GM23248 (cell line): ENCODE measurements around the gene TELO2. TPM values are rescaled to one million over a fixed set of nuclear protein-coding genes. Genes with fewer than 3 reads are reported as not detected.
A peak's percentile ranks its signal among the peaks of the same experiment; 100 is the strongest.

Experiments used
- DNase-seq: peaks from one replicate; pipeline ENCODE4 v3.0.0-alpha.2; 2015
- H2AFZ ChIP-seq: fragments of 200-600 bp; sonication (generic); 2 replicates; pipeline ENCODE4 v1.6.1; 2016; ENCODE audit warnings: antibody characterized with exemption
- H3F3A ChIP-seq: fragments of 200-600 bp; sonication (generic); 2 replicates; pipeline ENCODE4 v1.6.1; 2016; ENCODE audit warnings: mild to moderate bottlenecking, antibody characterized with exemption, mixed run types; ENCODE audit not compliant: insufficient read depth
- H3K27ac ChIP-seq: fragments of 200-600 bp; sonication (generic); 2 replicates; pipeline ENCODE4 v1.5.1; 2016; ENCODE audit warnings: mild to moderate bottlenecking
- H3K27me3 ChIP-seq: fragments of 200-600 bp; sonication (generic); replicated peaks from 2 replicates; pipeline ENCODE4 v1.6.1; 2016; ENCODE audit warnings: mild to moderate bottlenecking; ENCODE audit not compliant: insufficient read depth
- H3K36me3 ChIP-seq: fragments of 200-600 bp; sonication (generic); 2 replicates; pipeline ENCODE4 v1.6.1; 2016; ENCODE audit warnings: low read depth, mild to moderate bottlenecking
- H3K4me1 ChIP-seq: fragments of 200-600 bp; sonication (generic); 2 replicates; pipeline ENCODE4 v1.6.1; 2016; ENCODE audit warnings: mild to moderate bottlenecking; ENCODE audit not compliant: insufficient read depth
- H3K4me2 ChIP-seq: fragments of 200-600 bp; sonication (generic); one replicate; pipeline ENCODE4 v1.6.1; 2016; ENCODE audit warnings: mild to moderate bottlenecking; ENCODE audit not compliant: unreplicated experiment
- H3K4me3 ChIP-seq: fragments of 200-600 bp; sonication (generic); 2 replicates; pipeline ENCODE4 v1.5.1; 2016; ENCODE audit warnings: mild to moderate bottlenecking
- H3K79me2 ChIP-seq: fragments of 200-600 bp; sonication (generic); 2 replicates; pipeline ENCODE4 v1.6.1; 2016; ENCODE audit warnings: mild to moderate bottlenecking; ENCODE audit not compliant: insufficient read depth
- H3K9ac ChIP-seq: fragments of 200-600 bp; sonication (generic); 2 replicates; pipeline ENCODE4 v1.6.1; 2016; ENCODE audit warnings: mild to moderate bottlenecking
- H3K9me2 ChIP-seq: fragments of 200-600 bp; sonication (generic); 2 replicates; pipeline ENCODE4 v1.6.1; 2016; ENCODE audit warnings: mixed run types, mild to moderate bottlenecking, moderate library complexity; ENCODE audit not compliant: insufficient read depth
- H3K9me3 ChIP-seq: fragments of 200-600 bp; sonication (generic); one replicate; pipeline ENCODE4 v1.6.1; 2017; ENCODE audit warnings: low read depth
- H4K20me1 ChIP-seq: fragments of 200-600 bp; sonication (generic); 2 replicates; pipeline ENCODE4 v1.6.0; 2016; ENCODE audit not compliant: insufficient read depth
- EZH2 ChIP-seq: fragments of 200-600 bp; sonication (generic); IDR thresholded peaks from 2 replicates; pipeline ENCODE4 v1.6.1; 2018; ENCODE audit warnings: antibody characterized with exemption, mild to moderate bottlenecking; ENCODE audit not compliant: insufficient read depth, poor library complexity, severe bottlenecking
- EZH2phosphoT487 ChIP-seq: fragments of 200-600 bp; sonication (generic); IDR thresholded peaks from 2 replicates; pipeline ENCODE4 v1.6.1; 2018; ENCODE audit warnings: antibody characterized with exemption, moderate library complexity, mild to moderate bottlenecking, low read depth; ENCODE audit not compliant: insufficient read depth
- WGBS, 2 experiments: methylation state at CpG; one replicate each; pipeline ENCODE4 v1.1.6; 2015 to 2017; ENCODE audit warnings: low lambda C conversion rate in 2 of 2, low coverage in 1 of 2; ENCODE audit errors: missing lambda C conversion rate in 2 of 2; 5-methylcytosine and 5-hydroxymethylcytosine counted together
- in situ Hi-C: fragments of 300-500 bp; cut with MboI; formaldehyde crosslinking; loops from 2 replicates; pipeline ENCODE4 v1.15.0; 2020
- polyA plus RNA-seq: library from polyadenylated mRNA; unstranded; fragments of >200 nt; fragmentation: Nextera tagmentation; extraction: Ambion mirVana; gene quantifications from 2 replicates; pipeline ENCODE4 v1.2.1, GENCODE V29; 2016
- total RNA-seq: library from RNA; depleted of rRNA; stranded (reverse); fragments of >200 nt; shearing (Covaris generic); gene quantifications from 2 replicates; pipeline ENCODE4 v1.2.3, GENCODE V29; 2014

The TELO2 gene
- total and polyA plus RNA-seq, 2 experiments from 2014 or later: 29.3 to 30.5 TPM

DNA sequence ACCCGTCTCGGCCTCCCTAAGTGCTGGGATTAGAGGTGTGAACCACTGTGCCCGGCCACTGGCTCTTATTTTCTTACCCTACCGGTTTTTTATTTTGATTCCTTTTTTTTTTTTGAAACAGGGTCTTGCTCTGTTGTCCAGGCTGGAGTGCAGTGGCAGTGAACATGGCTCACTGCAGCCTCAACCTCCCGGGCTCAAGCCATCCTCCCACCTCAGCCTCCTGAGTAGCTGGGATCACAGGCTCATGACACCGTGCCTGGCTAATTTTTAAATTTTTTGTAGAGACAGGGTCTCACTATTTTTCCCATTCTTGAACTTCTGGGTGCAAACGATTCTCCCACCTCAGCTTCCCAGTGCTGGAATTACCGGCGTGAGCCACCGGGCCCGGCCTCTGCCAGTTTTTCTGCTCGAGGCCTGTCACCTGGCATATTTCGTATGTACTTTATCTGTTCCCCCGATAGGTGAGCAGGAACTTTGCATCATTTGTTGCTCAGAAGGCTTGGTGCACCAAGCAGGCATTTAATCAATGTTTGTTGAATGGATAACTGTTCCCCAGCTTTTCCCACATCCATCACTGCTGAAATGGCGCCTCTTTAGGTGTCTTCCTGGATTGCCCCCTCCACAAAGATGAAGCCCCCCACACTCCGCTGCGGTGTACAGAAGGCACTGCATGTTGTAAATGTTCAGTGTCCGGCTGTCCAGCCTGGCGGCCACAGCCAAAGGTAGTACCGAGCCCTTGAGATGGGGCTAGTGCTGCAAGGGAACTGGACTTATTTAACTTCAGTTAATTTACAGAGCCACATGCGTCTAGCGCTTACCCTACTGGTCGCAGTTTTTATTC is 858 bp upstream of the TELO2 start:
- Histone ChIP-seq H3K4me2 (peak overlapping the region; percentile 85), H3K27ac (0 out of 2 replicates have a peak overlapping the region, but pooled peaks have one; percentile 73), H3K9ac (peak overlapping the region; percentile 88), H3K9me2 (no peaks in the 10 kb centered on the region), H3F3A (no peaks in the 10 kb centered on the region), H3K36me3 (no peaks in the 10 kb centered on the region; the same call in 1 of the 2 replicates), H3K4me1 (peaks cover 10% of the 10 kb centered on the region; the same call in 1 of the 2 replicates), H2AFZ (peak overlapping the region; percentile 95), H4K20me1 (no peaks in the 10 kb centered on the region), H3K79me2 (0 out of 2 replicates have a peak, but pooled peaks cover 22% of the 10 kb centered on the region), H3K9me3 (no peaks in the 10 kb centered on the region), H3K4me3 (peak overlapping the region; percentile 79), H3K27me3 (no peaks in the 10 kb centered on the region)
- DNase-seq: no peak
- TF ChIP-seq EZH2phosphoT487 (no peak), EZH2 (no peak)
- in situ Hi-C loops: no loop called here
- 80 to 84% methylated on average over 23 of the region's 23 CpGs for WGBS, 2 experiments

DNA sequence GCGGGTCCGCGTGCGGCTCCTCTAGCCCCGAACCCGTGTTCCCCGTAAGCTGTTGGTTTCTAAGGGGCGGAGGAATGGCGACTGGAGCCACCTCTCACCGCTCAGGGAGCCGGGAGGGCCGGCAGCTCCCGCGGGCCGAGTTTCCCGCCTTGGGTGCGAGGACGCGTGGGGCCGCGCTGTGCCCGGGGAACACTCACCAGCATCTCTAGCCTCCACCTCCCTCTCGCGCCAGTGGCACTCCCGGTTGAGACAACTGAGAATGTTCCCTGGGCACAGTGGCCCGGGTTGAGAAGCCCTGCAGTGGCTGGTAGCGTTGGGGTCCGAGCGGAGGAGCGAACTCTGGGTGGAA is 560 bp downstream of the TELO2 start:
- Histone ChIP-seq H3K36me3 (no peaks in the 10 kb centered on the region; the same call in 1 of the 2 replicates), H3K9ac (peak overlapping the region; percentile 88), H3K9me2 (no peaks in the 10 kb centered on the region), H2AFZ (peak overlapping the region; percentile 95), H3K9me3 (no peaks in the 10 kb centered on the region), H3K79me2 (0 out of 2 replicates have a peak, but pooled peaks cover 22% of the 10 kb centered on the region), H4K20me1 (no peaks in the 10 kb centered on the region), H3K27me3 (no peaks in the 10 kb centered on the region), H3K4me2 (peak overlapping the region; percentile 60), H3F3A (no peaks in the 10 kb centered on the region), H3K27ac (peak overlapping the region; percentile 73), H3K4me1 (peaks cover 10% of the 10 kb centered on the region; the same call in 1 of the 2 replicates), H3K4me3 (peak overlapping the region; percentile 79)
- DNase-seq: peak; percentile 61
- WGBS, 2 experiments: 1 to 3% methylated on average over 19 to 27 of the region's 30 CpGs
- in situ Hi-C loops: no loop called here
- TF ChIP-seq EZH2 (no peak), EZH2phosphoT487 (no peak)

DNA sequence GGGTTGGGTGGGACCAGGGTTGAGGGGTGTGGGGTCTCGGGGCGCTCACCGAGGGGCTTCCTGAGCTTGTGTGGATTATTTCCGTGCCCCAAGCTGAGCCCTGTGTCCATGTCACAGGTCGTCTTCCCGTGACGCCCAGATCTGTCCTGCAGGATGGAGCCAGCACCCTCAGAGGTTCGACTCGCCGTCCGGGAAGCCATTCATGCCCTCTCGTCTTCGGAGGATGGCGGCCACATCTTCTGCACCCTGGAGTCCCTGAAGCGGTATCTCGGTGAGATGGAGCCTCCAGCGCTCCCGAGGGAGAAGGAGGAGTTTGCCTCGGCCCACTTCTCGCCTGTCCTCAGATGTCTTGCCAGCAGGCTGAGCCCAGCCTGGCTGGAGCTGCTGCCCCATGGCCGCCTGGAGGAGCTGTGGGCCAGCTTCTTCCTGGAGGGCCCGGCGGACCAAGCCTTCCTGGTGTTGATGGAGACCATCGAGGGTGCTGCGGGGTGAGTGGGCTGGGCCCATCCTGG is 1.0 kb downstream of the TELO2 start:
- peak; percentile 92 for DNase-seq
- Histone ChIP-seq H3K27ac (peak overlapping the region; percentile 73; the same call in 1 of the 2 replicates), H3K4me3 (peak overlapping the region; percentile 79), H3K27me3 (no peaks in the 10 kb centered on the region), H3K4me1 (peaks cover 10% of the 10 kb centered on the region; the same call in 1 of the 2 replicates), H4K20me1 (no peaks in the 10 kb centered on the region), H3F3A (no peaks in the 10 kb centered on the region), H3K9me3 (no peaks in the 10 kb centered on the region), H3K79me2 (0 out of 2 replicates have a peak, but pooled peaks cover 22% of the 10 kb centered on the region), H3K9me2 (no peaks in the 10 kb centered on the region), H3K9ac (peak overlapping the region; percentile 88), H3K4me2 (peak overlapping the region; percentile 60), H2AFZ (peak overlapping the region; percentile 95), H3K36me3 (no peaks in the 10 kb centered on the region; the same call in 1 of the 2 replicates)
- in situ Hi-C loops: no loop called here
- 3 to 10% methylated on average over 20 to 24 of the region's 25 CpGs for WGBS, 2 experiments
- TF ChIP-seq EZH2: no peak

DNA sequence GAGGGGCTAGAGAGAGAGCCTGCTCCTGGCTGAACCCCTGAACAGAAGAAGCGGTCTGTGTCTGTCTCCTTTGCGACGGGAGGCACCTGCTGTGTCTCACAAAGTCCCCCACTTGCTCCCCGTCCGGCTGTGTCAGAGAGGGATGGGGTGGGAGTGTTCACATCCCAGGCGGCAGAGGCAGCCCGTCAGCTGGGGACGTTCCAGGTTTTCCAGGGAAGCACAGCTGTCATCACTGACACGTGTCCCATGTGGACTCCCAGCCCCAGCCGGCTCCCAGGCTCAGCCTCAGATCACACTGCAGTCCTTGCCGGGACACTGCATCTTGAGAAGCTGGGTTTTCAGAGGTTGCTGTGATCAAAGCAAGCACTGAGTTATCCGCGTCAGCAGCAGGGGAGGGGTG is 1.6 kb downstream of the TELO2 start:
- H3F3A ChIP-seq: no peaks in the 10 kb centered on the region
- in situ Hi-C loops: no loop called here
- H3K4me2 ChIP-seq: peak overlapping the region; percentile 60
- 0 out of 2 replicates have a peak, but pooled peaks cover 22% of the 10 kb centered on the region for H3K79me2 ChIP-seq
- DNase-seq: peak; percentile 58
- H2AFZ ChIP-seq: no peak overlapping the region
- no peaks in the 10 kb centered on the region for H3K9me2 ChIP-seq
- peak overlapping the region; percentile 88 for H3K9ac ChIP-seq
- H3K4me1 ChIP-seq: peaks cover 10% of the 10 kb centered on the region; the same call in 1 of the 2 replicates
- no peaks in the 10 kb centered on the region for H3K9me3 ChIP-seq
- no peaks in the 10 kb centered on the region for H4K20me1 ChIP-seq
- H3K4me3 ChIP-seq: peak overlapping the region; percentile 79
- no peaks in the 10 kb centered on the region for H3K27me3 ChIP-seq
- no peak overlapping the region for H3K27ac ChIP-seq
- 38 to 44% methylated on average over 13 of the region's 13 CpGs for WGBS, 2 experiments
- TF ChIP-seq EZH2phosphoT487 (no peak), EZH2 (no peak)
- H3K36me3 ChIP-seq: no peaks in the 10 kb centered on the region; the same call in 1 of the 2 replicates
